ENCODE data around the gene HIP1. TPM values are rescaled to one million over a fixed set of nuclear protein-coding genes. Genes with fewer than 3 reads are reported as not detected.
"Not testable (repeated sequence)": the region's sequence is repeated elsewhere in the genome, so short reads cannot be mapped to it uniquely, and the experiment has no call there.

The HIP1 gene
- total RNA-seq, 2 experiments from 2014 or later = 4.1 to 4.6 TPM

DNA sequence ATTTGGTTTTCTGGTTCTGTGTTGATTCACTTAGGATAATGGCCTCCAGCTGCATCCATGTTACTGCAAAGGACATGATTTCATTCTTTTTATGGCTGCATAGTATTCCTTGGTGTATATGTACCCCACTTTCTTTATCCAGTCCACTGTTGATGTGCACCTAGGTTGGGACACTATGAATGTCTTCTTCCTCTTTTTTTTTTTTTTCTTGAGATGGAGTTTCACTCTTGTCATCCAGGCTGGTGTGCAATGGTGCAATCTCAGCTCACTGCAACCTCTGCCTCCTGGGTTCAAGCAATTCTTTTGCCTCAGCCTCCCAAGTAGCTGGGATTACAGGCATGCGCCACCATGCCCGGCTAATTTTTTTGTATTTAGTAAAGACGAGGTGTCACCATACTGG is 23.1 kb upstream of the HIP1 start:
- H3K9me3 Mint-ChIP-seq (ENCODE audit: insufficient read depth); DNase-seq; H3K4me3 Mint-ChIP-seq; H3K4me1 Mint-ChIP-seq (ENCODE audit: low read depth); H3K36me3 Mint-ChIP-seq (ENCODE audit: low read depth); ATAC-seq; POLR2A ChIA-PET; H3K27me3 Mint-ChIP-seq (ENCODE audit: low read depth); H3K27ac Mint-ChIP-seq: not testable (repeated sequence)
- CTCF ChIA-PET = interaction anchor here (0.6 to 2.8 kb wide), 20 partner anchors 9 to 684 kb away, joined by 3 to 18 read pairs (median 4); partner anchors contain the start of gene HIP1

DNA sequence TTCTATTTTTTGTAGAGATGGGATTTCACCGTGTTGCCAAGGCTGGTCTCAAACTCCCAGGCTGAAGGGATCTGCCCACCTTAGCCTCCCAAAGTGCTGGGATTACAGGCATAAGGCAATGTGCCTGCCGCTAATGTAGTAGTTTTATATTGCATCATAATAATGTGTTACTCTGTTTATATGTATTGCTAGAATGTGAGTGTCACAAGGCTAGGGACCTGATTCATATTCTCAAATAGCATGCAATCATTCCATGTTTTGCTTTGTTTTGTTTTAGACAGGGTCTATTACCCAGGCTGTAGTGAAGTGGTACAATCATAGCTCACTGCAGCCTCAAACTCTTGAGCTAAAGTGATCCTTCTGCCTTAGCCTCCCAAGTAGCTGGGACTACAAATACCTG is 19.8 kb upstream of the HIP1 start:
- H3K4me1 Mint-ChIP-seq (ENCODE audit: low read depth) = peaks cover 3% of the 10 kb centered on the region
- CTCF ChIA-PET = interaction anchor here (0.6 to 0.8 kb wide), 3 partner anchors 10 to 56 kb away, joined by 3 read pairs; no protein-coding TSS in a partner anchor
- ATAC-seq = no peak

DNA sequence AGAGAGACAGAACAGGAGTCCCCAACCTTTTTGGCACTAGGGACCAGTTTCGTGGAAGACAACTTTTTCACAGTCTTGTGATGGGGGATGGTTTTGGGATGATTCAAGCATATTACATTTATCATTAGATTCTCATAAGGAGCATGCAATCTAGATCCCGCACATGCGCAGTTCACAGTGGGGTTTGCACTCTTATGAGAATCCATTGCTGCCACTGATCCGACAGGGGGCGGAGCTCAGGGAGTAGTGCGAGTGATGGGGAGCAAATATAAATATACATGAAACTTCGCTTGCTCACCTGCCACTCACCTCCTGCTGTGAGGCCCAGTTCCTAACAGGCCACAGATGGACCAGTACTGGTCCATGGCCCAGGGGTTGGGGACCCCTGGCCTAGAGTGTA is 19.1 kb upstream of the HIP1 start:
- H3K27me3 Mint-ChIP-seq (ENCODE audit: low read depth) = peaks cover 3% of the 10 kb centered on the region
- no peaks in the 10 kb centered on the region for H3K36me3 Mint-ChIP-seq (ENCODE audit: low read depth)
- H3K27ac Mint-ChIP-seq = no peak overlapping the region
- H3K4me1 Mint-ChIP-seq (ENCODE audit: low read depth) = peaks cover 3% of the 10 kb centered on the region
- DNase-seq = no peak
- POLR2A ChIA-PET = no interaction called here
- ATAC-seq = no peak
- H3K9me3 Mint-ChIP-seq (ENCODE audit: insufficient read depth) = no peaks in the 10 kb centered on the region
- CTCF ChIA-PET = interaction anchor here (0.6 kb wide), 1 partner anchor 57 kb away, joined by 3 read pairs; no protein-coding TSS in a partner anchor
- no peak overlapping the region for H3K4me3 Mint-ChIP-seq

More for the DNA sequence above, 19.8 kb upstream of the HIP1 start:
- H3K4me3 Mint-ChIP-seq = no peak overlapping the region
- DNase-seq = no peak
- H3K9me3 Mint-ChIP-seq (ENCODE audit: insufficient read depth) = no peaks in the 10 kb centered on the region
- H3K27me3 Mint-ChIP-seq (ENCODE audit: low read depth) = peaks cover 2% of the 10 kb centered on the region
- no peak overlapping the region for H3K27ac Mint-ChIP-seq
- no peaks in the 10 kb centered on the region for H3K36me3 Mint-ChIP-seq (ENCODE audit: low read depth)
- POLR2A ChIA-PET = no interaction called here

DNA sequence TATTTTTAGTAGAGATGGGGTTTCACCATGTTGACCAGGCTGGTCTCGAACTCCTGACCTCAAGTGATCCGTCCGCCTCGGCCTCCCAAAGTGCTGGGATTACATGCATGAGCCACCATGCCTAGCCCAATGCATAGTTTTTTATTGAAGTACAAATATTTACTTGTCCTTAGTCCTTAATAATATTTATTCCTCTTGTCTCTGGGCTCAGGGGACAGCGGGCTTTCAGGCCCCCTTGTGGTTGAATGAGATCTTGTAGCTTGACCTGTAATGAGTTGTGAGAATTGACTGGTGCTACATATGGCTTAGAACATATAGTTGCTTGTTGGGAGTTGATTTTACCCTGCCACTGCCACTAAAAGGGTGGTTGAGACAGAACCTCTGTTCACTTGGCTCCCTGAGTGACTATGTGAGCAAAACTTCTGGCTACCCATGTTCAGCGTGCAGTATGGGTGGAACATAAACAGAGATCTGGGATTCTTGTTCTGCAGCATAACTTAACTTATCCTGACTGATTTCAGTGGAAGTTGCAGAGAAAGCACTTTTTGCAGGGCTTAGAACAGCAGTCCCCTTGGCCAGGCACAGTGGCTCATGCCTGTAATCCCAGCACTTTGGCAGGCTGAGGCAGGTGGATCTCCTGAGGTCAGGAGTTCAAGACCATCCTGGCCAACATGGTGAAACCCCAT is 18.4 kb upstream of the HIP1 start:
- Mint-ChIP-seq H3K4me1 (ENCODE audit: low read depth) (peaks cover under 1% of the 10 kb centered on the region), H3K27ac (no peak overlapping the region), H3K9me3 (ENCODE audit: insufficient read depth) (no peaks in the 10 kb centered on the region), H3K4me3 (no peak overlapping the region), H3K27me3 (ENCODE audit: low read depth) (peaks cover 3% of the 10 kb centered on the region), H3K36me3 (ENCODE audit: low read depth) (no peaks in the 10 kb centered on the region)
- ATAC-seq (no peak), DNase-seq (peak; percentile 35)
- ChIA-PET CTCF (no interaction called here), POLR2A (no interaction called here)

DNA sequence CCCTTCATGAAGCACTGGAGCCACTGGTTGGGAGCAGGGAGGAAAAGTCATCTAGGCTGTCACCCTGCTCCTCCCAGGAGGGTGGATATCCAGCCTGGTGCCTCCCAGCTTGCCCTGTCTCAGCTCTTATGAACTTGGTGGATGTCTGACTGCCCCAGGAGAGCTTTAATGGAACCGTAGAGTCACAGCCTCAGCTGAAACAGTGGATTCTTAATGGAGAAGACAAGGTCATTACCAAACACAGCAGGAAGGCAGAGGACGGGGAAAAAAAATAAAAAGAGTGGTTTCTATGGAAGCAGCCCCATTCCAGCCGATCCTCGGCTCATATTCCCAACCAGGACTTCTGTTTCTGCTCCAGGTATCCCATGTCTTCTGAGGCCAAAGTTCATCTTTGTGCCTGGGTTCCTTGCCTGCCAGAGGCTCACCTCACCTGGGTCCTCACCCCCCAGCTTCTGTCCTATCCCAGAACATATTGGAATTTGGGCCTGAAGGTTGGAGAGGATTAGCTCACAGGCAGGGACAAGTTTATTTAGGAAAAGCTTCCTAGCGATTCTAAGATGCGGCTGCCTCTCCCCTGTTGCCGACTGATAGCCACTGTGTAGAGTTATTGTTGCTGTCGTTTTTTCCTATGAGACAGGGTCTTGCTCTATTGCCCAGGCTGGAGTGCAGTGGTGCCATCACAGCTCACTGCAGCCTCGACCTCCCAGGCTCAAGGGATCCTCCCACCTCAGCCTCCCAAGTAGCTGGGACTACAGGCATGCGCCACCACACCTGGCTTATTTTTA is 17.7 kb upstream of the HIP1 start:
- Mint-ChIP-seq H3K27ac (no peak overlapping the region), H3K9me3 (ENCODE audit: insufficient read depth) (no peaks in the 10 kb centered on the region), H3K4me3 (no peak overlapping the region), H3K36me3 (ENCODE audit: low read depth) (no peaks in the 10 kb centered on the region), H3K4me1 (ENCODE audit: low read depth) (no peaks in the 10 kb centered on the region), H3K27me3 (ENCODE audit: low read depth) (peaks cover 3% of the 10 kb centered on the region)
- CTCF ChIA-PET = interaction anchor here (1.3 kb wide), 1 partner anchor 12 kb away, joined by 3 read pairs; no protein-coding TSS in a partner anchor
- POLR2A ChIA-PET = no interaction called here
- ATAC-seq = no peak
- DNase-seq = no peak

DNA sequence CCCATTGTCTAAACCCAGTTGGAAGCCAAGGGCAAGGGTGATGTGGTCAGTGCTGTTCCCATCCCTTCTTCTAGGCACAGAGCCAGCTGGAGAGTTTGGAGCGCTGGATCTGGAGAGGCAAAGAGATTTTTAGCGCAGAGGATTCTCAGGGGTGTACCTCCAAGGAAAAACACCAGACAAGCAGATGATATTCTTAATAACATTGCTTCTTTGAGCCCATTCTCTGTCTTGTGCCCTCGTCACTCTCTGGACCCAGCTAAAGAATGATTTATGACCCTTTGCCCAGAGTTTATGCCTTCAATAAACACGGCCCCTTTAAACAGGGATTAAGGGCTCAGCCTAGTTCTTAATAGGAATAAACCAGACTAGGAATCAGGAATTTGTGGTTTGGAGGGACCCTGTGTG is 4.7 kb upstream of the HIP1 start:
- CTCF ChIA-PET = interaction anchor here (0.6 kb wide), 1 partner anchor 277 kb away, joined by 3 read pairs; no protein-coding TSS in a partner anchor
- POLR2A ChIA-PET = no interaction called here
- Mint-ChIP-seq H3K27ac (no peak overlapping the region), H3K4me1 (ENCODE audit: low read depth) (peaks cover 11% of the 10 kb centered on the region), H3K9me3 (ENCODE audit: insufficient read depth) (no peaks in the 10 kb centered on the region), H3K36me3 (ENCODE audit: low read depth) (no peaks in the 10 kb centered on the region), H3K27me3 (ENCODE audit: low read depth) (peaks cover 9% of the 10 kb centered on the region), H3K4me3 (no peak overlapping the region)
- no peak for DNase-seq
- no peak for ATAC-seq

DNA sequence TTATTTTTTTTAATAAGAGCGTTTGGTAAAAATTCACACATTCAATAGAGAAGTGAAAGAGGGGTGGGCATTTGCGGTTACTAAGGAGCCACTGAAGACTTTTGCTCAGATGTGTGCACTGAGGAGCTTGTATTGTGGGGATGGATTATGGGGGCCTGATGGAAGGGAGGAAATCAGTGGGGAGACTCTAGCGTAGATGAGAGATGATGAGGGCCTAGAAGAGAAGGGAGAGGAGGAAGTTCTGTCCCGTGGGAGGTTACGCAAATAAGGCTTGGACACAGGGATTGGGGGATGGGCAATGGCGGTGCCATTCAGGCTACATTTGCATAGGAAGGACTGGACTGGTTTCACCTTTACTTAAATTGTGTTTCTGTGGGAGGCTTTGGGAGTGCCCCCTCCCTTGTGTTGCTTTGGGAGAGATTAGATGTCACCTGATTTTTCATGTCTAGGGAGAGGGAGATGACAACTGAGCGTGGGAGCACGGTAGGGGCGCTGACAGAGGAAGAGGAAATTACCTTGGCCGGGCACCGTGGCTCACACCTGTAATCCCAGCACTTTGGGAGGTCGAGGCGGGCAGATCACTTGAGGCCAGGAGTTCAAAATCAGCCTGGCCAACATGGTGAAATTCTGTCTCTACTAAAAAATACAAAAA is 2.2 kb upstream of the HIP1 start:
- Mint-ChIP-seq H3K36me3 (ENCODE audit: low read depth) (no peaks in the 10 kb centered on the region), H3K27me3 (ENCODE audit: low read depth) (peaks cover 13% of the 10 kb centered on the region), H3K4me1 (ENCODE audit: low read depth) (peaks cover 21% of the 10 kb centered on the region), H3K27ac (no peak overlapping the region), H3K4me3 (no peak overlapping the region), H3K9me3 (ENCODE audit: insufficient read depth) (no peaks in the 10 kb centered on the region)
- ChIA-PET POLR2A (no interaction called here), CTCF (interaction anchor here (1.5 kb wide), 1 partner anchor 18 kb away, joined by 3 read pairs; no protein-coding TSS in a partner anchor)
- ATAC-seq (no peak), DNase-seq (no peak)

DNA sequence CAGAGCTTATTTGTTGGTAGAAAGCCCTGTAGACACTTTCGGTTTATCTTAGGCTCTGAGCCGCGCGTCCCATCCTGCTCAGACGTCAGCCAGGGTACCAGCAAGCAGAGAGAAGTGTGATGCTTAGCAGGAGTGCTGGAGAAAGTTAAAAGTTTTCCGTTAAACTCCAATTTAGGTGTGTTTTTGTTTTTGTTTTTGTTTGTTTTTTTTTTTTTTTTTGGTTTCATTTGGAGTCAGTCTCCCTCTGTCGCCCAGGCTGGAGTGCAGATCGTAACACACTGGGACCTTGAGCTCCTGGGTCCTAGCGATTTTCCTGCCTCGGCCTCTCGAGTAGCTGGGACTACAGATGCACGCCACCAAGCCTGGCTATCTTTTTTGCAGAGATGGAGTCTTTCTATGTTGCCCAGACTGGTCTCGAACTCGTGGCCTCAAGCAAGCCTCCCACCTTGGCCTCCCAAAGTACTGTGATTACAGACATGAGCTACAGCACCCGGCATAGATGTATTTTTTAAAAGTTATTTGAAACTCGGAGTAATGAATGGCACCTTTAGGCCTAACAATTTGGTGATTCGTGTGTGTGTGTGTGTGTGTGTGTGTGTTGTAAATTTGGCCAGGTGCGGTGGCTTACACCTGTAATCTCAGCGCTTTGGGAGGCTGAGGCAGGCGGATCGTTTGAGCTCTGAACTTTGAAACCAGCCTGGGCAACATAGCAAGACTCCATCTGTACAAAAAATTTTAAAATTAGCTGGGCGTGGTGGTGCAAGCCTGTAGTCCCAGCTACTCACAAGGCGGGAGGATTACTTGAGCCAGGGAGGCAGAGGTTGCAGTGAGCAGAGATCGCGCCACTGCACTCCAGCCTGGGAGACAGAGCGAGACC is 1.3 kb upstream of the HIP1 start:
- H3K4me3 Mint-ChIP-seq = peak overlapping the region; percentile 91
- peaks cover 21% of the 10 kb centered on the region for H3K4me1 Mint-ChIP-seq (ENCODE audit: low read depth)
- peaks cover 13% of the 10 kb centered on the region for H3K27me3 Mint-ChIP-seq (ENCODE audit: low read depth)
- ChIA-PET POLR2A (interaction anchor here (0.9 to 2.2 kb wide), 6 partner anchors 8 to 308 kb away, joined by 3 to 9 read pairs (median 4); partner anchors contain the start of genes MDH2 and STYXL1), CTCF (interaction anchor here (2.1 kb wide), 1 partner anchor 23 kb away, joined by 10 read pairs; no protein-coding TSS in a partner anchor)
- no peaks in the 10 kb centered on the region for H3K36me3 Mint-ChIP-seq (ENCODE audit: low read depth)
- peak overlapping the region; percentile 96 for H3K27ac Mint-ChIP-seq
- H3K9me3 Mint-ChIP-seq (ENCODE audit: insufficient read depth) = no peaks in the 10 kb centered on the region
- peak; percentile 72 for DNase-seq
- ATAC-seq = no peak

DNA sequence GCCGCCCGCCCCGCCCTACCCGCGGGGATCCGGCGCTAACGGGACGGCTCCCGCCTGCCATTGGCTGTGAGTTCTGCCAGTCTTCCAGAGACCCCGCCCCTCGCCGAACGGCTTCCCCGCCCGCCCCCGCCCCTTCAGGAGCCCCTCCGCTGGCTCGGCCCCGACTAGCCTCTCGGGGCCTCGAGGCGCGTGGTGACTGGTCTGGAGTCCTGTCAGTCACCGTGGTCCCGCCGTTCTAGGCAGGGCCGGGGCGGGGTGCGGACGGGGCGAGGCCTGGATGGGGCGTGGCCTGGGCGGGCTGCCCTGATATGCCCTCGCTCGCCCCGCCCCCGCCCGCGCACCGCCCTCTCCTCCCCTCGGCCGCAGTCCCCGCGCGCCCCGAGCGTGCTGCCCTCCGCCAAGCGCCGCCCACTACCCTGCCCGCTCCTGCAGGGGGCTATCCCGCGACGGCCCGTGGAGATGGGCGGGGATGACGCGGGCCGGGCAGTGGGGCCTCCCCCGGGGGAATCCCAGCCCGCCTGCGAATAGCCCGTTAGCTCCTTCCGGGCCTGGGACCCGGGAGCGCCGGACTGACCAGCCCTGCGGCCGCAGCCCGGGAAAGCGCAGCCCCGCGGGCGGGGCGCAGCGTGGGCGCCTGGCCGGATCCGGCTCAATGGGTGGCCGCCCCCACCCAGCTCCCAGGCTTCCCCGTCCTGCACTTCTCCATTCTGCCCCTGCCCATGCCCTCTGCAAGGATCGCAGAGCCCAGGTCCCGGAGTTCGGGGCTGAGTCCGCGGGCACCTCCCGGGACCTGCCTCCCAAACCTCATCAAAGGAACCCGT is 444 bp upstream of the HIP1 start:
- Mint-ChIP-seq H3K9me3 (ENCODE audit: insufficient read depth) (no peaks in the 10 kb centered on the region), H3K4me3 (peak overlapping the region; percentile 91), H3K27me3 (ENCODE audit: low read depth) (peaks cover 13% of the 10 kb centered on the region), H3K27ac (peak overlapping the region; percentile 96), H3K4me1 (ENCODE audit: low read depth) (peaks cover 21% of the 10 kb centered on the region), H3K36me3 (ENCODE audit: low read depth) (no peaks in the 10 kb centered on the region)
- ATAC-seq = peak; percentile 98
- peak; percentile 99 for DNase-seq
- ChIA-PET POLR2A (interaction anchor here (0.9 to 2.2 kb wide), 6 partner anchors 9 to 309 kb away, joined by 3 to 9 read pairs (median 4); partner anchors contain the start of genes MDH2 and STYXL1), CTCF (interaction anchor here (2.1 kb wide), 1 partner anchor 24 kb away, joined by 10 read pairs; no protein-coding TSS in a partner anchor)

DNA sequence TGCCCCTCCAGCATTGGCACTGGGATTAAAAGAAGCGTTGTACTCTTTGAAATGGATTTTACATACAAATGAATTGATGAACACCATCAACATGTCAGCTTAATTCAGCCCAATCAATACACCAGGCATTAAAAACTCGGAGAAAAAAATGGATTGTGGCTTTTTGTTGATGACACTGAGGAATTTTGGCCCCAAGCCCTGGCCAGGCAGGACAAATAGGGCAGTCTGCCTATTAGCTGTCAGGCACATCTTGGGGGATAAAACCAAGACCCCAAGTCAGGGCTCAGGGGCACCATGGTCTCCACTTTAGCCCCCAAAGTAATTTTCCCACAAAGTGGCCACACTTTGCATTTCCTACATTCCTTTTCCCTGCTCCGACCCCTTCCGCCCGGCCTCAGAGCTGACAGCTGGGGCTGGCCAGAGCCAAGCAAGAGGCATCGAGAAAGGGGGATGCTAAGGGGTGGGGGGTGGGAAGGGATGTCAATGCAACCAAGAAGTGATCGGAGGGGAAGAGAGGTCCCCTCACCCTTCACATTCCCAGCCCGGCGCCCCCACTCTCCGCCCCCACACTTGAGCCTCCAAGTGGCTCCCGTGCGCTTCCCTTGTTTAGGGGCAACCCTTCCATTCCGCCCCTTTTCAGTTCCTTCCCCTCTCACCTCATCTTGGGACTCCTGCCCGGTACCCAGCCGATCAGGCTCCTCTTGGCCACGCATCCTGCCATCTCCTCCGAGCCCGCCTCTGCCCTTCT is 711 bp downstream of the HIP1 start:
- H3K36me3 Mint-ChIP-seq (ENCODE audit: low read depth) = no peaks in the 10 kb centered on the region
- peaks cover 11% of the 10 kb centered on the region for H3K27me3 Mint-ChIP-seq (ENCODE audit: low read depth)
- CTCF ChIA-PET = no interaction called here
- POLR2A ChIA-PET = interaction anchor here (0.6 to 2.2 kb wide), 2 partner anchors 9 to 17 kb away, joined by 5 to 6 read pairs; no protein-coding TSS in a partner anchor
- no peak for DNase-seq
- H3K9me3 Mint-ChIP-seq (ENCODE audit: insufficient read depth) = no peaks in the 10 kb centered on the region
- H3K27ac Mint-ChIP-seq = peak overlapping the region; percentile 81
- peak overlapping the region; percentile 91 for H3K4me3 Mint-ChIP-seq
- no peak for ATAC-seq
- H3K4me1 Mint-ChIP-seq (ENCODE audit: low read depth) = peaks cover 21% of the 10 kb centered on the region
